Esophagus muscularis mucosa (tissue), 3 donors: ENCODE data around the gene HLA-C.

Source experiments
- POLR2A ChIP-seq: fragments of 450-650 bp; IDR thresholded peaks from one replicate; pipeline ENCODE4 v1.6.1; 2017; ENCODE audit warnings: antibody characterized with exemption, moderate library complexity, mild to moderate bottlenecking, low read depth
- POLR2AphosphoS5 ChIP-seq, 2 donors: sonication (generic); formaldehyde crosslinking; IDR thresholded peaks; one replicate each; pipeline ENCODE4 v1.6.1; 2017; ENCODE audit warnings: antibody characterized with exemption in 2 of 2
- TF ChIP-seq, protein P1 (sequence below), 3 experiments: fragments of 200-600 bp in 2 of 3; fragments of 450-650 bp in 1 of 3; sonication (generic) in 2 of 3; IDR thresholded peaks; one replicate each; pipeline ENCODE4 v1.5.1; 2017 to 2019; ENCODE audit warnings: antibody characterized with exemption in 3 of 3, mild to moderate bottlenecking in 2 of 3, moderate library complexity in 1 of 3

DNA sequence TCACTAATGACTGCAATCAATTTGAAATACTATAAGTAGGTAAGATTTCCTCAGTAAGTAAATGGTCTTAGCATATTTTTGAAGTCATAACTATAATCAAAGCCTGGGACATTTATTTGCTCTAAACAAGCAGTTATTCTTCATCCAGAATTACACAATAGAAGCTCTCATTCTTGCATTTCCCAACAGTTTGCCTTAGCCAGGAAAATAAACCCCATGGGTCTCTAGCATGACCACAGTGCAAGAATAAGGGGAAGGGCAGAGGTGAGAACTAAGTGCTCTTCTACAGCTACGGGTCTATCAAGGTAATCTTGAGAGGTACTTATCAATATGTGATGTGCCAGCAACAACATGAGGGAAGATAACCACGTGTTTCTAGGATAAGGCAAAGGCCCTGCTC lies 14.1 kb upstream of the HLA-C start:
- TF ChIP-seq, protein P1, sequence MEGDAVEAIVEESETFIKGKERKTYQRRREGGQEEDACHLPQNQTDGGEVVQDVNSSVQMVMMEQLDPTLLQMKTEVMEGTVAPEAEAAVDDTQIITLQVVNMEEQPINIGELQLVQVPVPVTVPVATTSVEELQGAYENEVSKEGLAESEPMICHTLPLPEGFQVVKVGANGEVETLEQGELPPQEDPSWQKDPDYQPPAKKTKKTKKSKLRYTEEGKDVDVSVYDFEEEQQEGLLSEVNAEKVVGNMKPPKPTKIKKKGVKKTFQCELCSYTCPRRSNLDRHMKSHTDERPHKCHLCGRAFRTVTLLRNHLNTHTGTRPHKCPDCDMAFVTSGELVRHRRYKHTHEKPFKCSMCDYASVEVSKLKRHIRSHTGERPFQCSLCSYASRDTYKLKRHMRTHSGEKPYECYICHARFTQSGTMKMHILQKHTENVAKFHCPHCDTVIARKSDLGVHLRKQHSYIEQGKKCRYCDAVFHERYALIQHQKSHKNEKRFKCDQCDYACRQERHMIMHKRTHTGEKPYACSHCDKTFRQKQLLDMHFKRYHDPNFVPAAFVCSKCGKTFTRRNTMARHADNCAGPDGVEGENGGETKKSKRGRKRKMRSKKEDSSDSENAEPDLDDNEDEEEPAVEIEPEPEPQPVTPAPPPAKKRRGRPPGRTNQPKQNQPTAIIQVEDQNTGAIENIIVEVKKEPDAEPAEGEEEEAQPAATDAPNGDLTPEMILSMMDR (IDR thresholded peaks at IDR 0.05) = no peak
- TF ChIP-seq POLR2A (no peak), POLR2AphosphoS5 (IDR thresholded peaks at IDR 0.05) (no peak)
